Measurements from ENCODE around the gene ELANE. TPM values are rescaled to one million over a fixed set of nuclear protein-coding genes. Genes with fewer than 3 reads are reported as not detected.

The ELANE gene
- total and polyA plus RNA-seq, 9 of the 15 experiments (the other 6 are each of a cell fraction or from before 2014, with no cell fraction given) = not detected

DNA sequence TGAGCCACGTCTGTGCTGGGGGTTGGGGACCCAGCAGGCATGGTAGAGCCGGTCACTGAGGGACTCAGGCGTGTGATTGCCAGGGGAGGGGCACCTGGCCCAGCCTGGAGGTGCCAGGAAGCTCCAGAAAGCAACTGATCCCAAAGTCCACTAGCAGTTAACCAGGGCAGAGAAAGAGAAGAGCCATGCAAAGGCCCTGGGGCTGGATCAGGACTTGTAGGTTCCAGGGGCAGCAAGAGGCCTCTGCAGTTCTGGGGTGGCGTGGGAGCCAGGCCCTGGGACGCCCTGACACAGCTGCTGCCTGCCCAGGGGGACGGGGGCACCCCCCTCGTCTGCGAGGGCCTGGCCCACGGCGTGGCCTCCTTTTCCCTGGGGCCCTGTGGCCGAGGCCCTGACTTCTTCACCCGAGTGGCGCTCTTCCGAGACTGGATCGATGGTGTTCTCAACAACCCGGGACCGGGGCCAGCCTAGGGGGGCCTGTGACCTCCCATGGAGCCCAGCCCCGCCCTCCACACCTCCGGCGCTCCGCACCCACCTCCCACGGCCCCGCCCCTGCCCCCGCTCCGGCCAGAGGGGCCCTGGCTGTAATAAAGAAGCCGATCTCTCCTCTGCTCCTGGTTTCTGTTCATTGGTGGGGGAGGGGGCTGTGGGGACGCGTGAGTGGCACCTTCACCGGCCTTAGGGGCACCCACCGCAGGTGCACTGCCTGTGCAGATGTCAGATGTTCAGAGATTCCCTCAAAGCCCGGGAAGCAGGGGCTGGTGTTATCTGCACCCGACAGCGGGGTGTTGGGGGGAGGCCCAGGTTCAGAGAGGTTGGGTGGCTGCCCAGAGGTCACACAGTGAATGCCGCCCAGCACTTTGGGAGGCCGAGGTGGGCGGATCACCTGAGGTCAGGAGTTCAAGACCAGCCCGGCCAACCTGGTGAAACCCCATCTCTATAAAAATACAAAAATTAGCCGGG is 20.4 kb upstream of the ELANE start (continued):
- TF ChIP-seq MAZ (CRISPR knock-in tag; conservative IDR thresholded peaks at IDR 0.05 in 1 of 2, IDR thresholded peaks at IDR 0.05 in 1 of 2) (no peak), LEF1 (IDR thresholded peaks at IDR 0.05) (no peak), HDAC1 (IDR thresholded peaks at IDR 0.05) (0 out of 4 replicates have a peak, but pooled peaks have one; percentile 16 to 38), PCBP2 (IDR thresholded peaks at IDR 0.05; ENCODE audit: low read depth, low read length, poor library complexity, severe bottlenecking) (no peak), RCOR1 (IDR thresholded peaks at IDR 0.05; ENCODE audit: borderline replicate concordance in 1 of 2, low read depth in 2 of 2, low read length in 2 of 2) (peak in 1 of 2 experiments; percentile 49; a peak in 1 of 4 replicates), NKRF (IDR thresholded peaks at IDR 0.05; ENCODE audit: borderline replicate concordance) (no peak), MYC (IDR thresholded peaks at IDR 0.05; ENCODE audit: low read depth, low read length) (no peak), MYC (CRISPR knock-in tag; IDR thresholded peaks at IDR 0.05; ENCODE audit: borderline replicate concordance, low read depth) (no peak), CLOCK (CRISPR knock-in tag; IDR thresholded peaks at IDR 0.05; ENCODE audit: borderline replicate concordance) (no peak), SIN3A (IDR thresholded peaks at IDR 0.05; ENCODE audit: borderline replicate concordance in 2 of 2, control insufficient read depth in 1 of 2, low read depth in 2 of 2, low read length in 2 of 2) (no peak), THRAP3 (IDR thresholded peaks at IDR 0.05; ENCODE audit: borderline replicate concordance) (no peak), CREBBP (IDR thresholded peaks at IDR 0.05; ENCODE audit: low read depth, low read length) (no peak), JUN (IDR thresholded peaks at IDR 0.05; ENCODE audit: borderline replicate concordance, low read depth, low read length) (no peak), JUN (CRISPR knock-in tag; IDR thresholded peaks at IDR 0.05; ENCODE audit: borderline replicate concordance) (no peak), ZNF778 (CRISPR knock-in tag; IDR thresholded peaks at IDR 0.05) (no peak), TRIM25 (IDR thresholded peaks at IDR 0.05; ENCODE audit: borderline replicate concordance) (no peak), ZBTB7A (IDR thresholded peaks at IDR 0.05; ENCODE audit: borderline replicate concordance, control insufficient read depth, low read depth, low read length) (peak; percentile 49; the same call in 1 of the 2 replicates)
